HepG2 (cell line): ENCODE results near the gene CARS2. TPM values are rescaled to one million over a fixed set of nuclear protein-coding genes. Genes with fewer than 3 reads are reported as not detected.
A peak's percentile ranks its signal among the peaks of the same experiment; 100 is the strongest.

ENCODE experiments used
- ATAD3A ChIP-seq: sonication (generic); formaldehyde crosslinking; IDR thresholded peaks from 2 replicates; pipeline ENCODE4 v1.4.0; 2020; ENCODE audit warnings: missing genetic modification reagents
- CEBPG ChIP-seq: IDR thresholded peaks from 2 replicates; pipeline ENCODE4 v1.6.1; 2016
- CREB1 ChIP-seq, 2 experiments: fragments of 450-650 bp in 1 of 2; IDR thresholded peaks; 2 replicates each; pipeline ENCODE4 v1.6.1; 2016 to 2017; ENCODE audit warnings: control low read depth in 1 of 2, mild to moderate bottlenecking in 1 of 2, missing compliant biosample characterization in 1 of 2, missing genetic modification characterization in 1 of 2
- HIVEP1 ChIP-seq: sonication (generic); formaldehyde crosslinking; IDR thresholded peaks from 2 replicates; pipeline ENCODE4 v1.4.0; 2020; ENCODE audit warnings: mild to moderate bottlenecking, missing genetic modification reagents
- SMARCE1 ChIP-seq: fragments of 450-650 bp; IDR thresholded peaks from 2 replicates; pipeline ENCODE4 v1.6.1; 2017; ENCODE audit warnings: borderline replicate concordance
- SRY ChIP-seq: sonication (generic); formaldehyde crosslinking; IDR thresholded peaks from 2 replicates; pipeline ENCODE4 v1.8.0; 2022; ENCODE audit warnings: mild to moderate bottlenecking, missing genetic modification reagents
- polyA plus RNA-seq, 8 experiments: library from polyadenylated mRNA; depleted of rRNA in 3 of 8; stranded (reverse) in 7 of 8; unstranded in 1 of 8; fragments of >200 nt; fragmentation: Illumina TruSeq in 4 of 8; extraction: Trizol in 4 of 8; gene quantifications; 2 replicates each; pipeline versions ENCODE4 v1.2.1 to v1.2.3, GENCODE V29; 2011 to 2016; ENCODE audit warnings: low read depth in 4 of 8, missing spikeins in 1 of 8, mixed read lengths in 1 of 8; ENCODE audit not compliant: insufficient read depth in 1 of 8
- total RNA-seq, 5 experiments: library from RNA; depleted of rRNA; stranded (reverse); fragments of >200 nt; fragmentation: Illumina TruSeq; extraction: Trizol; gene quantifications; 2 replicates each; pipeline ENCODE4 v1.2.3, GENCODE V29; 2016; ENCODE audit warnings: low read depth in 1 of 5
- TF ChIP-seq, protein P1 (sequence below): sonication (generic); formaldehyde crosslinking; IDR thresholded peaks from 2 replicates; pipeline ENCODE4 v1.5.0; 2020; ENCODE audit warnings: mild to moderate bottlenecking, missing genetic modification reagents
- TF ChIP-seq, protein P2 (sequence below): sonication (generic); formaldehyde crosslinking; IDR thresholded peaks from 2 replicates; pipeline ENCODE4 v1.4.0; 2020; ENCODE audit warnings: missing genetic modification reagents, borderline replicate concordance
- TF ChIP-seq, protein P3 (sequence below): sonication (generic); formaldehyde crosslinking; IDR thresholded peaks from 2 replicates; pipeline ENCODE4 v1.4.0; 2020; ENCODE audit warnings: low read depth, mild to moderate bottlenecking, missing genetic modification reagents

CARS2 gene
- total and polyA plus RNA-seq, 2 of the 13 experiments (the other 11 are each of a cell fraction or from before 2014, with no cell fraction given): 41.1 to 59.3 TPM

DNA sequence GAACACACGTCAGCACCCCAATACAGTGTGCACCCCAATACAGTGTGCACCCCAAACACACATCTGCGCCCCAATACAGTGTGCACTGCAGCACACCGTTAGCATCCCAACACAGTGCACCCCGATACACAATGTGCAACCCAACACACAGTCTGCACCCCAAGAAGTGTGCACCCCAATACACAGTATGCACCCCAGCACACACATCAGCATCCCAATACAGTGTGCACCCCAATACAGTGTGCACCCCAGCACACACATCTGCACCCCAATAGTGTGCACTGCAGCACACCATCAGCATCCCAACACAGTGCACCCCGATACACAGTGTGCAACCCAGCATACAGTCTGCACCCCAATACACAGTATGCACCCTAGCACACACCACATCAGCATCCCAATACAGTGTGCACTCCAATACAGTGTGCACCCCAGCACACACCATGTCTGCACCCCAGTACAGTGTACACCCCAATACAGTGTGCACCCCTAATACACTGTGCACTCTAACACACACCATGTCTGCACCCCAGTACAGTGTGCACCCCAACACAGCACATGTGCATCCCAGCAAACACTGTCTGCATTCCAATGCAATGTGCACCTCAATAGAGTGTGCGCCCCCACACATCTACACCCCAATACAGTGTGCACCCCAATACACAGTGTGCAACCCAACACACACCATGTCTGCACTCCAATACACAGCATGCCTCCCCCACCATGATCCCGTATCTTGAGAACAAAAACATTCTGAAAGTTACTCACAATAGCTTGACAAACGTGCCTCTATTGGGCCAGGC lies 855 bp upstream of the CARS2 start (continued):
- TF ChIP-seq, protein P1, sequence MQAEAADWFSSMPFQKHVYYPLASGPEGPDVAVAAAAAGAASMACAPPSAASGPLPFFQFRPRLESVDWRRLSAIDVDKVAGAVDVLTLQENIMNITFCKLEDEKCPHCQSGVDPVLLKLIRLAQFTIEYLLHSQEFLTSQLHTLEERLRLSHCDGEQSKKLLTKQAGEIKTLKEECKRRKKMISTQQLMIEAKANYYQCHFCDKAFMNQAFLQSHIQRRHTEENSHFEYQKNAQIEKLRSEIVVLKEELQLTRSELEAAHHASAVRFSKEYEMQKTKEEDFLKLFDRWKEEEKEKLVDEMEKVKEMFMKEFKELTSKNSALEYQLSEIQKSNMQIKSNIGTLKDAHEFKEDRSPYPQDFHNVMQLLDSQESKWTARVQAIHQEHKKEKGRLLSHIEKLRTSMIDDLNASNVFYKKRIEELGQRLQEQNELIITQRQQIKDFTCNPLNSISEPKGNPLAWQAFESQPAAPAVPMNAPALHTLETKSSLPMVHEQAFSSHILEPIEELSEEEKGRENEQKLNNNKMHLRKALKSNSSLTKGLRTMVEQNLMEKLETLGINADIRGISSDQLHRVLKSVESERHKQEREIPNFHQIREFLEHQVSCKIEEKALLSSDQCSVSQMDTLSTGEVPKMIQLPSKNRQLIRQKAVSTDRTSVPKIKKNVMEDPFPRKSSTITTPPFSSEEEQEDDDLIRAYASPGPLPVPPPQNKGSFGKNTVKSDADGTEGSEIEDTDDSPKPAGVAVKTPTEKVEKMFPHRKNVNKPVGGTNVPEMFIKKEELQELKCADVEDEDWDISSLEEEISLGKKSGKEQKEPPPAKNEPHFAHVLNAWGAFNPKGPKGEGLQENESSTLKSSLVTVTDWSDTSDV: 0 out of 2 replicates have a peak, but pooled peaks have one; percentile 41
- TF ChIP-seq, protein P2, sequence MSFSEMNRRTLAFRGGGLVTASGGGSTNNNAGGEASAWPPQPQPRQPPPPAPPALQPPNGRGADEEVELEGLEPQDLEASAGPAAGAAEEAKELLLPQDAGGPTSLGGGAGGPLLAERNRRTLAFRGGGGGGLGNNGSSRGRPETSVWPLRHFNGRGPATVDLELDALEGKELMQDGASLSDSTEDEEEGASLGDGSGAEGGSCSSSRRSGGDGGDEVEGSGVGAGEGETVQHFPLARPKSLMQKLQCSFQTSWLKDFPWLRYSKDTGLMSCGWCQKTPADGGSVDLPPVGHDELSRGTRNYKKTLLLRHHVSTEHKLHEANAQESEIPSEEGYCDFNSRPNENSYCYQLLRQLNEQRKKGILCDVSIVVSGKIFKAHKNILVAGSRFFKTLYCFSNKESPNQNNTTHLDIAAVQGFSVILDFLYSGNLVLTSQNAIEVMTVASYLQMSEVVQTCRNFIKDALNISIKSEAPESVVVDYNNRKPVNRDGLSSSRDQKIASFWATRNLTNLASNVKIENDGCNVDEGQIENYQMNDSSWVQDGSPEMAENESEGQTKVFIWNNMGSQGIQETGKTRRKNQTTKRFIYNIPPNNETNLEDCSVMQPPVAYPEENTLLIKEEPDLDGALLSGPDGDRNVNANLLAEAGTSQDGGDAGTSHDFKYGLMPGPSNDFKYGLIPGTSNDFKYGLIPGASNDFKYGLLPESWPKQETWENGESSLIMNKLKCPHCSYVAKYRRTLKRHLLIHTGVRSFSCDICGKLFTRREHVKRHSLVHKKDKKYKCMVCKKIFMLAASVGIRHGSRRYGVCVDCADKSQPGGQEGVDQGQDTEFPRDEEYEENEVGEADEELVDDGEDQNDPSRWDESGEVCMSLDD (CRISPR knock-in tag): peak; percentile 99
- TF ChIP-seq CEBPG (CRISPR knock-in tag): no peak
- no peak for TF ChIP-seq SMARCE1
- TF ChIP-seq, protein P3, sequence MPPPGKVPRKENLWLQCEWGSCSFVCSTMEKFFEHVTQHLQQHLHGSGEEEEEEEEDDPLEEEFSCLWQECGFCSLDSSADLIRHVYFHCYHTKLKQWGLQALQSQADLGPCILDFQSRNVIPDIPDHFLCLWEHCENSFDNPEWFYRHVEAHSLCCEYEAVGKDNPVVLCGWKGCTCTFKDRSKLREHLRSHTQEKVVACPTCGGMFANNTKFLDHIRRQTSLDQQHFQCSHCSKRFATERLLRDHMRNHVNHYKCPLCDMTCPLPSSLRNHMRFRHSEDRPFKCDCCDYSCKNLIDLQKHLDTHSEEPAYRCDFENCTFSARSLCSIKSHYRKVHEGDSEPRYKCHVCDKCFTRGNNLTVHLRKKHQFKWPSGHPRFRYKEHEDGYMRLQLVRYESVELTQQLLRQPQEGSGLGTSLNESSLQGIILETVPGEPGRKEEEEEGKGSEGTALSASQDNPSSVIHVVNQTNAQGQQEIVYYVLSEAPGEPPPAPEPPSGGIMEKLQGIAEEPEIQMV: 0 out of 2 replicates have a peak, but pooled peaks have one; percentile 12
- TF ChIP-seq SRY (CRISPR knock-in tag): peak; percentile 16; the same call in 1 of the 2 replicates
- TF ChIP-seq ATAD3A (CRISPR knock-in tag): no peak
- TF ChIP-seq HIVEP1 (CRISPR knock-in tag): no peak
- TF ChIP-seq CREB1 (IDR thresholded peaks at IDR 0.05): no peak
- 0 out of 2 replicates have a peak, but pooled peaks have one; percentile 24 for TF ChIP-seq CREB1 (CRISPR knock-in tag; IDR thresholded peaks at IDR 0.05)
